Suprapubic skin (tissue), 4 donors: ENCODE measurements around the gene CNTRL.

Source experiments
- EP300 ChIP-seq: sonication (generic); formaldehyde crosslinking; IDR thresholded peaks from one replicate; pipeline ENCODE4 v1.6.1; 2017; ENCODE audit warnings: antibody characterized with exemption
- POLR2A ChIP-seq, 2 donors: fragments of 450-650 bp; IDR thresholded peaks; one replicate each; pipeline ENCODE4 v1.6.1; 2017; ENCODE audit warnings: antibody characterized with exemption in 2 of 2, mild to moderate bottlenecking in 2 of 2, moderate library complexity in 2 of 2
- POLR2AphosphoS5 ChIP-seq, 3 donors: sonication (generic); formaldehyde crosslinking; IDR thresholded peaks; one replicate each; pipeline ENCODE4 v1.6.1; 2017; ENCODE audit warnings: antibody characterized with exemption in 3 of 3
- TF ChIP-seq, protein P1 (sequence below), 2 donors: fragments of 200-600 bp in 1 of 2; fragments of 450-650 bp in 1 of 2; sonication (generic) in 1 of 2; IDR thresholded peaks; one replicate each; pipeline ENCODE4 v1.5.1; 2016 to 2019; ENCODE audit warnings: antibody characterized with exemption in 2 of 2, mild to moderate bottlenecking in 1 of 2, moderate library complexity in 1 of 2

- TF ChIP-seq POLR2AphosphoS5 (IDR thresholded peaks at IDR 0.05) (no peak), POLR2A (IDR thresholded peaks at IDR 0.05) (no peak), EP300 (no peak)
- TF ChIP-seq, protein P1, sequence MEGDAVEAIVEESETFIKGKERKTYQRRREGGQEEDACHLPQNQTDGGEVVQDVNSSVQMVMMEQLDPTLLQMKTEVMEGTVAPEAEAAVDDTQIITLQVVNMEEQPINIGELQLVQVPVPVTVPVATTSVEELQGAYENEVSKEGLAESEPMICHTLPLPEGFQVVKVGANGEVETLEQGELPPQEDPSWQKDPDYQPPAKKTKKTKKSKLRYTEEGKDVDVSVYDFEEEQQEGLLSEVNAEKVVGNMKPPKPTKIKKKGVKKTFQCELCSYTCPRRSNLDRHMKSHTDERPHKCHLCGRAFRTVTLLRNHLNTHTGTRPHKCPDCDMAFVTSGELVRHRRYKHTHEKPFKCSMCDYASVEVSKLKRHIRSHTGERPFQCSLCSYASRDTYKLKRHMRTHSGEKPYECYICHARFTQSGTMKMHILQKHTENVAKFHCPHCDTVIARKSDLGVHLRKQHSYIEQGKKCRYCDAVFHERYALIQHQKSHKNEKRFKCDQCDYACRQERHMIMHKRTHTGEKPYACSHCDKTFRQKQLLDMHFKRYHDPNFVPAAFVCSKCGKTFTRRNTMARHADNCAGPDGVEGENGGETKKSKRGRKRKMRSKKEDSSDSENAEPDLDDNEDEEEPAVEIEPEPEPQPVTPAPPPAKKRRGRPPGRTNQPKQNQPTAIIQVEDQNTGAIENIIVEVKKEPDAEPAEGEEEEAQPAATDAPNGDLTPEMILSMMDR (IDR thresholded peaks at IDR 0.05) = no peak
These were observed 139.2 kb downstream of the CNTRL start for GRCh38 chr9:121214005-121214404.
